ENCODE measurements around the gene LIN28A. TPM values are rescaled to one million over a fixed set of nuclear protein-coding genes. Genes with fewer than 3 reads are reported as not detected.

LIN28A gene
- total RNA-seq, 1 experiment from 2014 or later = 0.15 TPM

DNA sequence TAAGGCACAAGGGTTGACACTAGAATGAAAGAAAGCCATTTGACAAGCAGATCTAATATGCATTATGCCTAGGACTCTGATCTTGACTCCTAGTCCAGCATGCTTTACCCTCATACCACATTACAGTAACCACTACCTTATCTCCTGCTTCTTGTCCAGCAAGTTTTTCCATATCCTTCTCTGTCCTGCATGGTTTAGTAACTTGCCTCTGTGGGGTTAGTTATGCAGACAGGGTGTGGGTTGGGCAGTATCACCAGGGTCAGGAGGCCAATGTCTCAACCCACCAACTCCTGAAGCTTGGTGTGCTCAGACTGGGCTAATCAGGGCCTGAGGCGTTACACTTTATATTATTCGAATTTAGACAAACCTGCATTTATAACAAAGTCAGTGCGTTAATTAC, 40.3 kb downstream of the LIN28A start:
- intact Hi-C loops (cut with micrococcal nuclease; ENCODE audit: unreplicated experiment) = no loop called here

DNA sequence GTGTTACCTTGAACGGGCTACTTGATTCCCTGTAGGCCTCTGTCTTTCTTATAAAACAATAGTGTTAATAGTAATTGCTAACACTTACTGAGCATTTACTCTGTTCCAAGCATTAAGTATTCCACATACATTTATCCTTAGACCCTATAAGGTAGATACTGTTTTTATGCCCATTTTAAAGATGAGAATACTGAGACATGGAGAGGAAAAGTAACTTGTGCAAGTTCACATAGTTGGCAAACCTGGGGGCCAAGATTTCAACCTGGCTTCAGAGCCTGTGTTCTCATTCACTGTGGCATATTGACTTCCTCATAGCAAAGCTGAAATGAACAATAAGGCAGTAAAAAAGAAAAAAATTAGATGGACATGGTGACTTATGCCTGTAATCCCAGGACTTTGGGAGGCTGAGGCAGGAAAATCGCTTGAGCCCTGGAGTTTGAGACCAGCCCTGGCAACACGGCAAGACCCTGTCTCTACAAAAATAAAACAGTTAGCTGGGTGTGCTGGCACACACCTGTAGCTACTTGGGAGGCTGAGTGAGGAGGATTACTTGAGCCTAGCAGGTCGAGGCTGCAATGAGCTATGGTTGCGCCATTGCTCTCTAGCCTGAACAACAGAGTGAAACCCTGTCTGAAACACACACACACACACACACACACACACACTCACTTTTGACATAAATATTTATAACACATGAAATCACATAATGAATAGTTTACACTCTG, 42.0 kb downstream of the LIN28A start:
- H3K4me1 ChIP-seq (ENCODE audit: insufficient read depth, low read length, poor library complexity, severe bottlenecking) = no peaks in the 10 kb centered on the region
- intact Hi-C loops (cut with micrococcal nuclease; ENCODE audit: unreplicated experiment) = no loop called here
- CTCF ChIA-PET = no interaction called here
- no peak for DNase-seq (ENCODE audit: low spot score)
- H3K27ac ChIP-seq (ENCODE audit: low read depth, low read length, poor library complexity, severe bottlenecking) = no peak overlapping the region
- H3K36me3 ChIP-seq (ENCODE audit: insufficient read depth, low read length, poor library complexity, severe bottlenecking) = peaks cover 28% of the 10 kb centered on the region
- no TSS peak for BruUV-seq (replicated peaks)
- POLR2A ChIA-PET (ENCODE audit: low non-redundant PET) = no interaction called here
- H3K27me3 ChIP-seq (replicated peaks; ENCODE audit: insufficient read depth, low read depth, low read length, poor library complexity) = no peaks in the 10 kb centered on the region
- H3K4me3 ChIP-seq (ENCODE audit: low read depth, low read length, poor library complexity, severe bottlenecking) = no peak overlapping the region
- TF ChIP-seq EZH2 (IDR thresholded peaks at IDR 0.05; ENCODE audit: borderline replicate concordance, low read depth, low read length, poor library complexity, severe bottlenecking) = no peak
- TF ChIP-seq, protein P1, sequence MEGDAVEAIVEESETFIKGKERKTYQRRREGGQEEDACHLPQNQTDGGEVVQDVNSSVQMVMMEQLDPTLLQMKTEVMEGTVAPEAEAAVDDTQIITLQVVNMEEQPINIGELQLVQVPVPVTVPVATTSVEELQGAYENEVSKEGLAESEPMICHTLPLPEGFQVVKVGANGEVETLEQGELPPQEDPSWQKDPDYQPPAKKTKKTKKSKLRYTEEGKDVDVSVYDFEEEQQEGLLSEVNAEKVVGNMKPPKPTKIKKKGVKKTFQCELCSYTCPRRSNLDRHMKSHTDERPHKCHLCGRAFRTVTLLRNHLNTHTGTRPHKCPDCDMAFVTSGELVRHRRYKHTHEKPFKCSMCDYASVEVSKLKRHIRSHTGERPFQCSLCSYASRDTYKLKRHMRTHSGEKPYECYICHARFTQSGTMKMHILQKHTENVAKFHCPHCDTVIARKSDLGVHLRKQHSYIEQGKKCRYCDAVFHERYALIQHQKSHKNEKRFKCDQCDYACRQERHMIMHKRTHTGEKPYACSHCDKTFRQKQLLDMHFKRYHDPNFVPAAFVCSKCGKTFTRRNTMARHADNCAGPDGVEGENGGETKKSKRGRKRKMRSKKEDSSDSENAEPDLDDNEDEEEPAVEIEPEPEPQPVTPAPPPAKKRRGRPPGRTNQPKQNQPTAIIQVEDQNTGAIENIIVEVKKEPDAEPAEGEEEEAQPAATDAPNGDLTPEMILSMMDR (conservative IDR thresholded peaks at IDR 0.05; ENCODE audit: low read depth, low read length) = no peak
- no peaks in the 10 kb centered on the region for H3K9me3 ChIP-seq (ENCODE audit: low read depth, low read length, poor library complexity, severe bottlenecking)

More for the DNA sequence above, 40.3 kb downstream of the LIN28A start:
- no TSS peak for BruUV-seq (replicated peaks)
- Histone ChIP-seq H3K36me3 (ENCODE audit: insufficient read depth, low read length, poor library complexity, severe bottlenecking) (peaks cover 23% of the 10 kb centered on the region), H3K4me1 (ENCODE audit: insufficient read depth, low read length, poor library complexity, severe bottlenecking) (no peaks in the 10 kb centered on the region), H3K27ac (ENCODE audit: low read depth, low read length, poor library complexity, severe bottlenecking) (no peak overlapping the region), H3K9me3 (ENCODE audit: low read depth, low read length, poor library complexity, severe bottlenecking) (no peaks in the 10 kb centered on the region), H3K4me3 (ENCODE audit: low read depth, low read length, poor library complexity, severe bottlenecking) (no peak overlapping the region), H3K27me3 (replicated peaks; ENCODE audit: insufficient read depth, low read depth, low read length, poor library complexity) (no peaks in the 10 kb centered on the region)
- TF ChIP-seq EZH2 (IDR thresholded peaks at IDR 0.05; ENCODE audit: borderline replicate concordance, low read depth, low read length, poor library complexity, severe bottlenecking) = no peak
- TF ChIP-seq, protein P1 (conservative IDR thresholded peaks at IDR 0.05; ENCODE audit: low read depth, low read length) = no peak
- CTCF ChIA-PET = no interaction called here
- DNase-seq (ENCODE audit: low spot score) = no peak
- POLR2A ChIA-PET (ENCODE audit: low non-redundant PET) = no interaction called here

DNA sequence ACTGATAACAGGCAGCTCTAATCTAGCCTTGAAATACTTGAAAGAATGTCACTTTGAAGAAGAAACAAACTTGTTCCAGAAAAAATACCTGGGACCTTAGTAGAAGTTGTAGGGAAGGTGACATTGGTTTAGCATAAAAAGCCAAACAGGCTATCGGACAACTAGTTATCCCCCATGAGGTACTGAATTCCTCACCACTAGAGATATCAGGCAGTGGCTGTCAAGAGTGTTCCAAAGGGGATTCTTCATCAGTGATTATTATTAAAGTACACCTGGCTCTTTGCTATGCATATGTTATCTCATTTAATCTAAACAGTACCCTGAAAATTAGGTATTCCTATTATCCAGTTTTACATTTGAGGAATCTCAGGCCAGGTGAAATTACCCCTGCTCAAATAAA, 48.5 kb downstream of the LIN28A start:
- POLR2A ChIA-PET (ENCODE audit: low non-redundant PET) = no interaction called here
- BruUV-seq (replicated peaks) = no TSS peak

More for the DNA sequence above, 48.5 kb downstream of the LIN28A start:
- H3K36me3 ChIP-seq (ENCODE audit: insufficient read depth, low read length, poor library complexity, severe bottlenecking) = peaks cover 42% of the 10 kb centered on the region
- no peak overlapping the region for H3K4me3 ChIP-seq (ENCODE audit: low read depth, low read length, poor library complexity, severe bottlenecking)
- no peaks in the 10 kb centered on the region for H3K4me1 ChIP-seq (ENCODE audit: insufficient read depth, low read length, poor library complexity, severe bottlenecking)
- no peak for DNase-seq (ENCODE audit: low spot score)
- no peaks in the 10 kb centered on the region for H3K9me3 ChIP-seq (ENCODE audit: low read depth, low read length, poor library complexity, severe bottlenecking)
- CTCF ChIA-PET = no interaction called here
- H3K27ac ChIP-seq (ENCODE audit: low read depth, low read length, poor library complexity, severe bottlenecking) = no peak overlapping the region
- TF ChIP-seq, protein P1 (conservative IDR thresholded peaks at IDR 0.05; ENCODE audit: low read depth, low read length) = no peak
- no peak for TF ChIP-seq EZH2 (IDR thresholded peaks at IDR 0.05; ENCODE audit: borderline replicate concordance, low read depth, low read length, poor library complexity, severe bottlenecking)
- intact Hi-C loops (cut with micrococcal nuclease; ENCODE audit: unreplicated experiment) = no loop called here
- H3K27me3 ChIP-seq (replicated peaks; ENCODE audit: insufficient read depth, low read depth, low read length, poor library complexity) = no peaks in the 10 kb centered on the region
